Middle frontal gyrus (tissue), 1 donor: ENCODE results near the gene CLDN20.
"Not testable (repeated sequence)": the region's sequence is repeated elsewhere in the genome, so short reads cannot be mapped to it uniquely, and the experiment has no call there.

Source experiments
- DNase-seq: peaks from one replicate; pipeline ENCODE4 v3.0.0-alpha.2; 2015; ENCODE audit warnings: low spot score; ENCODE audit errors: extremely low spot score

The CLDN20 gene, protein sequence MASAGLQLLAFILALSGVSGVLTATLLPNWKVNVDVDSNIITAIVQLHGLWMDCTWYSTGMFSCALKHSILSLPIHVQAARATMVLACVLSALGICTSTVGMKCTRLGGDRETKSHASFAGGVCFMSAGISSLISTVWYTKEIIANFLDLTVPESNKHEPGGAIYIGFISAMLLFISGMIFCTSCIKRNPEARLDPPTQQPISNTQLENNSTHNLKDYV

DNA sequence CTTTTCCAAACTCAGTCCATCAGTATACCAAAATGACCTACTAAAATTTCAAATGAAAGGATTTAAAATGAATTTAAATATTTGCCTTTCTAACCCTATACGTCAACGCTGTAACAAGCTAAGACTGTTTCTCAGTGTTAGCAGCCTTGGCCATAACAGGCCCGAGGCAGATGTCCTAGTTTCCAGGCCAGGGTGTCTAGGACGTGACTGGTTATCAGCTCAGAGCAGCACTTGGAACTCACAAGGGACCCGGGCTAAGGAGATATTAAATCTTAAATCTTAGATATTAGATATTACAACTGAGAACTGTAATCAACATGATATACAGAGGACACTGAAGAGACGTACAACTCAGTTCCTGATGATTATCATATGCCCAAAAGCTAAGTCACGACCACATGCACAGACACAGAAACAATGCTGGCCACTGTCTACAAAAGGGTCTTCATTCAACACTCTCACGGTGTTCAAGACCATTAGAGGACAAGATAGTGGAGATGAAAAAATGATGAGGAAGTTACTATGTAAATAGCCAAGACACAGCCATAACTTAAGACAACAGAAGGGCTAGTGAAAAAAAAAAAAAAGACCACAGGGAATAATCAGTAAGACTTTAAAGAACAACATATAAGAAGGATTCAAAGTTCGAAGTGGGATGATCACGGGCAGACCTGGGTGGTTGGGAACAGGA, at the start of gene CLDN20:
Gene CLDN20, plus strand, starts transcription at position 641 of the 691 bp plus-strand sequence. CDS start 11,707 bp downstream, outside the sequence.
- DNase-seq = no peak

DNA sequence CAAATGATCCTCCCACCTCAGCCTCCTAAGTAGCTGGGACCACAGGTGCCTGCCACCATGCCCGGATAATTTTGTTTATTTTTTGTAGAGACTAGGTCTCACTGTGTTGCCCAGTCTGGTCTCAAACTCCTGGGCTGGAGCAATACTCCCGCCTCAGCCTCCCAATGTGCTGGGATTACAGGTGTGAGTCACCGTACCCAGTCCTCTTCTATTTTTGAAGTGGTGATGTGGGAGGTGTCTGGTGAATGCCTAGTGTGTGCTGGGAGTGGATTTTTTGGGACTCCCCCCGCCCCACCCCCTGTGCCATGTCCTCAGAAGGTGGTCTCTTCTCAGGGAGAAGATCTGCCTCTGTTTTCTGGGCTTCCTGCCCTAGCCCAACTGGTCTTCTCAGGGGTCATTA, 47.9 kb upstream of the CLDN20 start:
- DNase-seq = no peak

DNA sequence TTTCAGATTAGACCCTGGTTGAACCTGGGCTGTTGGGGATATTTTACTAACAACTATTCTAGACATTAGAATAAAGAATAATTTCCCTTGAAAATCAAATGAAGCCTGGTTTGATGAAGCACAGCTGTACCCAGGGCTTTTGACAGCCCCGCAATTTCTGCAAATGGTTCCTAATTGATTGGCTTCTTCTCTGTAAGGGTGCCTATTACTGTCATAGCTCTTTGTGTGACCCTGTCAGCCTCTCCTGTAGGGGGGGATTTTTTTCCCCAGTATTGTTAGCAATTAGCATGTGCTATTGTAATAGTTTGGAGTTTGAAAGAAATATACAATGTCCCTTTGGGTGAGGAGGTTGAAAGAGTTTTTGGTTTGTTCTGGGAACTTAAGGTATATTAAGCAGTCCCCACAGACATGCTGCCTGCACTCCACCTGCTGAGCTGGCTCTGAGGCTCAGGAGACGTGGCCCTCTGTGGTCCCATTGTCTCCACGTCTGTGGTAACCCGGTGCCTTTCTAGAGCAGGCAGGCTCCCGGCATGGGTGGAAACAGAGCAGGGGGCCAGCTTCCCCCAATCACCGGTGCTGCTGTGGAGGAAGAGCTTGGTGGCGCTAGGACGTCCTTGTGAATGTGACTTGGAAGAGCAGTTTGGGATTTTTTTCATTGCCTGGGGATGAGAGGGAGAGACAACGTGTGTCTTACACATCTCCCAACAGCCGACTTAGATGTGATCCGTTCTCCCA, 47.3 kb upstream of the CLDN20 start:
- DNase-seq = no peak

DNA sequence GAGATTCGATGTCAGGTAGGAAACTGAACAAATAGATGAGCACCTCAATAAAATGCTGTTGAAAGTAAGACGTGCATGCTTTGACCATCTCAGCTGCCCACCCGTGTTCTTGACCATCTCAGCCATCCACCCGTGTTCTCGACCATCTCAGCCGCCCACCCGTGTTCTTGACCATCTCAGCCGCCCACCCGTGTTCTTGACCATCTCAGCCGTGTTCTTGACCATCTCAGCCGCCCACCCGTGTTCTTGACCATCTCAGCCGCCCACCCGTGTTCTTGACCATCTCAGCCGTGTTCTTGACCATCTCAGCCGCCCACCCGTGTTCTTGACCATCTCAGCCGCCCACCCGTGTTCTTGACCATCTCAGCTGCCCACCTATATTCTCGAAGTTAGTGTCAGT, 45.1 kb upstream of the CLDN20 start:
- DNase-seq = not testable (repeated sequence)

DNA sequence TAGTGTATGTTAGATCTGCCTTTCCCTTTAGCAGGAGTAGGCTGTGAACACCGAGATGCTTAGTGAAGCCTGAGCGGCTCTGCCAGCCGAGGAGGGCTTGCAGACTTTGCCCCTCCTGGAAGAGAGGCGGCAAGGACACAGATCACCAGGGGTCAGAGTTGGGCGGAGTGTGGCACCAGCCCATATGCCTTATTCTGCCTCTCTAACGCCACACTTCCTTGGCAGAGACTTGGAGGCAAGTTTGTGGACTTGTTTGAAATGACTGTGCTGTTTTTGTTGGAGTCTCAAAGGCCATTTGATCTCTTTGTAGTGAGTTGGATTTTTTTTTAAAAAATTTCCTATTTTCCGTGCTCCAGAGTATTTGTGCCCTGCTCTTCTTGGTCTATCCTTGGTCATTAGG, 44.5 kb upstream of the CLDN20 start:
- DNase-seq = no peak

DNA sequence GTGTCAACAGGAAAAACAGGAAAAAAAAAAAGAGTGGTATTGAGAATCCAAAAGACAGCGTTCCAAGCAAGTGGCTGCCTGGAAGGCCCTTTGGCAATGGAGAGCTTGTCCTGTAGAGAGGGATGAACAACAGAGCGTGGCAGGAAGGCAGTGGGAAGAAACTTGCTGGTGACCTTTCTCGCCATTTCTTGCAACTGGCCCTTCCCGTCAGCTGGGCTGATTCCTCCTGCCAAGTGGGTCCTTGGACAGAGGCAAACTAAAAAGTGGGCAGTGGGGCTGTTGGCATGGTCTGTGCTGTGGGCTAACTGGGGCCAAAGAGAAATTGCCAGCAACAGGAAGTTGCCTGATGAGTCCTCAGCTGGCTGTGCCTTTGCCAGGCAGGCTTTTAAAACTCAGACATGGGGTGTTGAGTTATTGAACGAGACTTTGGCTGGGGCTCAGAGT, 43.9 kb upstream of the CLDN20 start:
- DNase-seq = no peak

DNA sequence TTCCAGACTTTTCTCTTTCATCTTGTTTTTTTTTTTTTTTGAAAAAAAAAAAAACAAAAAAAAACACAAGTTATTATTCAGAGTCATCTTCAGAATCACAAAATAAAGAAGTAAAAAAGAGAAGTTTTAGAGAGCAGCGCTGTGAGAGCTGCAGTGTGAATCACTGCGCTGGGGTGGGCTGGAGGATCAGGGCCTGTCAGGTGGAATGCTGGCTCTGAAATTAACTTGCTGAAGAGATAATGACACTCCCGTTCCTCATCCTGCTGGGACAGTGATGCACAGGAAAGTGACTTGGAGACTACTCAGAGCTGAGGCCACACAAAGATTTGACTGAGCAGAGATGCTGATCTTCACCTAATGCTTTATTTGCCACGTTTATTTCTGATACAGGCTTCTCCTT, 42.7 kb upstream of the CLDN20 start:
- no peak for DNase-seq

DNA sequence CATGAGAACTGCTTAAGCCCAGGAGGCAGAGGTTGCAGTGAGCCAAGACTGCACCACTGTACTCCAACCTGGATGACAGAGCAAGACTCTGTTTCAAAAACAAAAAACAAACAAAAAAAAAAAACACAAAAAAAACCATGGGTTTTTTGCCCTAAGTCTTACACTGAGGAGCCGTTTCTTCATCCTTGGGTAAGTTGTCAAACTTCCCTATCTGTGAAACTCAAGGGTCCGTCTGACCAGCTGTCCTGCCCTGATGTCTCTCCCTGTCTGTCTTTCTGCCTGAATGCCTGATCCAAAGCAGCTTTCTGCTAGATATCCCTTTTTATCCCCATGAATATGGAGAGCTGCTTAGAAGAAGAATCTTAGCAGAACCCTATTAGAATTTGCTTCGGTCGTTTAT, 41.3 kb upstream of the CLDN20 start:
- DNase-seq = no peak

DNA sequence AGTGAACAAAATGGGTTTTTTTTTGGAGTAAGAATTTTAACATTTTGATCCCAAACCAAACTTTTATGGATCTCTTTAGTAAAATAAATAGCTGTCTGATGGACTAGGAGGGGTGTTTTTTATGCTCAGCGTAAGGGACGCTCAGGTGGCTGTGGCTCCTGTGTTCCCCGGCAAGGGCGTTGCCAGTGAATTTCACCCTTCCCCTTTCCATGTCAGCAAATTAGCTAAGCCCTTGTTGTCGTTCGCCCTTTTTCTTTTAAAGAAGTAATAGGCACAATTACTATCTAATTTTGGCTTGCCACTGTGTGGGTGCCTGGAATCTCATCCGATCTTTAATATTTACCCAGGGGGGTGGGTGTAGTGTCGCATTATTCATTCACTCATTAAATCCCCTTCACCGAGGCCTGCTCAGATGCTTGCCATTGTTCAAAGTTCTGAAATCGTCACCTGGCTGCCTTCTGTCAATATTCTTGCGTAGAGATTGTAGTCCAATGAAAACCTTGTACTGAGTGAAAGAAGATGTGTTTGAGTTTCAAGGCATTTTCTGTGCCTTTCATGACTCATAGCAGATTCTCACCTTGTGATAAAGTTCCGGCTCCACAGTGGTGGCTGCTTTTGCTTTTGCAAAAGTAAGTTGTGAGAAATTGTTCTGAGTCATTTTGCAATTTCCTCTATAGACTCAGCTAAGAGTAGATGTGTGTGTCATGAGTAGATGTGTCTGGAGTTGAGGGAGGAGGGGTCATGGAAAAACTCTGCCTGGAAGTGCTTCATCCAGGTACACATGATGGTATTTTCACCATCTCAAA, 40.0 kb upstream of the CLDN20 start:
- no peak for DNase-seq

DNA sequence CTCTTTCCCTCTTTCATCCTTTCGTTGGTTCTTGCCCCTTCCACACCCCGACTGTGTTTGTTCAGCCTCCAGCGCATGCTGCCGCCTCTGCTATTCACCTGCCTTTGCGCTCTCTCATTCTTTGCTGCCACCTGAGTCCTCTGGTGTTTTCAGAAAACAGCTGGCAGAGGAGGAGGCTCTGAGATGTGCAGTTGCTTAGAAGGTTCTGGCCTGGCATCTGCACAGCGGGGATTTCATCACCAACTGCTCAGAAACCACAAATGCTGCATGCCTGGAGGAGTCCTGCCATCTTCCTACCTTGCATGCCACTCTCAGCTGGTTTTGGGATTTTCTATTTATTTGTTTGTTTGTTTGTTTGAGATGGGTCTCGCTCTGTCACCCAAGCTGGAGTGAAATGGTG, 39.2 kb upstream of the CLDN20 start:
- no peak for DNase-seq

DNA sequence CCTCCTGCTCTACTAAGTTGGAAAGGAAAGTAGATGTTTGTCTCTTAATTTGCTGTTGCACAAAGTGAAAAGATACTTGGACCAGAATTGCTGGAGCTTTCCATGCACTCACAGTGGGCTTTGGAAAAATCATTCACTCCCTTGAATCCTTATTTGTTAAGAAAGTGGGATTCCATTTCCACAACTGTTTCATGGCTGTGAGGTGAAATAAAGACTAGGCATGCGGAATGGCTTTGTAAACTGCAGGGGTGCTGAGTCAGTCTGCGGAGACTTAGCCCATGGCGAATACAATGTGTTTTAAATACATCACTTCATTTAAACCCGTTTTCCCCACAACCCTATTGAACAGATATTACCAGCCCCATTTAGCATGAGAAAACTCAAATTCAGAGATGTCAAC, 36.8 kb upstream of the CLDN20 start:
- DNase-seq = no peak

DNA sequence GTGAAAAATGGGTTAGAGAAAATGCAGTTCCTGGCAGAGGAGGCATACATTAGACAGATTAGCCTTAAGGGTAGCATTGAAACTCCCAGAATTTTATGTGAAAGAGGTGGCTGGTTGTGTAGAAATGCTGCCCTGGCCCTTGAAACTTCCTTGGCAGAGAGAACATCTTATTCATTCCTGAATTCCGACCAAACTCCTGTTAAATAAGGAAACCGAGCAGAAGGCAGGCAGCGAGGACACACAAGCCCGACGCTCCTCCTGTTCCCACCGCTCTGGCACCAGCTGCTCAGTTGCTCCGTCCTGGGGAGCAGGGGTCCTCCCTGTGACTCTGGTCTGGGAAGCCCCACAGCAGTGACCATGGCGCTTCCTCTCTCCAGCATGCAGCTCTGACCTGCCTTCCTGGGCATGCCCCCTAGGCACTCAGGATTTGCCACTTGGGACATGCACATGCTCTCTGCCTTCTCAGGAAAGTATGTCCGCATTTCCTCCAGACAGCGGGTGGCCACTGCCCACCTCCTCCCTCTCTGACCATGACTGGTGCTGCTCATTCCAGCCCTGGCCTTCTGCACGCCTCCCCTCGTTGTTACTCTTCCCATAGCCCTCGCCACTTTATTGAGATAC, 35.2 kb upstream of the CLDN20 start:
- DNase-seq = no peak

DNA sequence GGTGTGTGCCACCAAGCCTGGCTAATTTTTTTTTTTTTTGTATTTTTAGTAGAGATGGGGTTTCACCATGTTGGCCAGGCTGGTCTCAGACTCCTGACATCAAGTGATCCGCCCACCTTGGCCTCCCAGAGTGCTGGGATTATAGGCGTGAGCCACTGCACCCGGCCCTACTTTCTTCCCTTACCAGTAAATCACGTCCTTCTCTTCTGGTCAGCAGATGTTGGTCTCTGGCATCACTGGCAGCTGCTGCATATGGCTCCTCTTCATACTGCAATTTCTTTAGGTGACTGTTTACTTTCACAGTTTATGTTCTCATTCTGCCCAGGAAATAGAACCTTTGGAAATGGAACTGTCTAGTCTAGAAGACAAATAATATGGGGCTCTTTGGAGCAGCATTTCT, 32.8 kb upstream of the CLDN20 start:
- DNase-seq = not testable (repeated sequence)

DNA sequence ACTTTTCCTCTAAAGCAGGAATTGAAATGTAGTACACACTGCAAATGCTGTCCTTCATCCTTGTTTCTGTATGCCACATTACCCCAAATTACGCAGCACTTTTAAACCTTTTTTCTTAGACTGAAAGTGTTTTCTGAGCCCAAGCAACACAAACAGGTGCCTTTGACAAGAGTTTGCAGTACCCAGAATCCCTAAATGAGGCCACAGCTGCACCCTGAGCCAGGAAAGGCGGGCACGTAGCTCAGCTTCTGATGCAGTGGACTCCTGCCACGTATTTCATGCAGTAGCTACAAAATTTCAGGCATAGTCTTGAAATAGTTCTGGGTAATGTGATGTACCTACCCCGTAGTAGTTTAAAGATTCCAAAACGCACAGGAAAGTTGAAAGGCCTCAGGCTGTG, 31.0 kb upstream of the CLDN20 start:
- no peak for DNase-seq

DNA sequence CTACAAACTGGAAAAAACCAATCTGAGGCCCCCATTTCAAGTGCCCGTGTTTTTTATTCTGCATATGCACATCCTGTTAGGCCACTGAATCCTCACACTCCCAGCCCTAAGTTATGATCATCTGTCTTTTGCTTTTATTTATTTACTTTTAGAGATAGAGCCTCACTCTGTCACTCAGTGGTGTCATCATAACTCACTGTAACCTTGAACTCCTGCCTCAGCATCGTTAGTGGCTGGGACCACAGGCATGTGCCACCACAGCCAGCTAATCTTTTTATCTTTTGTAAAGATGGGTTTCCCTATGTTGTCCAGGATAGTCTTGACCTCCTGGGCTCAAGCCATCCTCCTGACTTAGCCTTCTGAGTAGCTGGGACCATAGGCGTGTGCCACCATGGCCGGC, 29.6 kb upstream of the CLDN20 start:
- DNase-seq = no peak

DNA sequence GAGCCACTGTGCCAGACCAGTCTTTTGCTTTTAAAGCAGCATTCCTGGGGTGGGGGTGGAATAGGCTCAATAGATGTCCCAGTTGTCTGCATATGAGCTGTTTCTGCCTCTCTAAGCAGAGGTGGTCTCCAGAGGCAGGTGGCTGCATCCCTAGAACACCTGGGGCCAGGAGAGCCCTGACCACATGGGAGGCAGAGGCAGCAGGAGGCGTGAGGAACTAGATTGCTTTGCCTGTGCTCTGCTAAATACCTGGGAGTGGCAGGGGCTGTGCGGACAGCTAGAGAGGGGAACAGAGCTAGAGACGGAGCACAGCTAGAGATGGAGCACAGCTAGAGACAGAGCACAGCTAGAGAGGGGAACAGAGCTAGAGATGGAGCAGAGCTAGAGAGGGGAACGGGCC, 29.1 kb upstream of the CLDN20 start:
- no peak for DNase-seq

DNA sequence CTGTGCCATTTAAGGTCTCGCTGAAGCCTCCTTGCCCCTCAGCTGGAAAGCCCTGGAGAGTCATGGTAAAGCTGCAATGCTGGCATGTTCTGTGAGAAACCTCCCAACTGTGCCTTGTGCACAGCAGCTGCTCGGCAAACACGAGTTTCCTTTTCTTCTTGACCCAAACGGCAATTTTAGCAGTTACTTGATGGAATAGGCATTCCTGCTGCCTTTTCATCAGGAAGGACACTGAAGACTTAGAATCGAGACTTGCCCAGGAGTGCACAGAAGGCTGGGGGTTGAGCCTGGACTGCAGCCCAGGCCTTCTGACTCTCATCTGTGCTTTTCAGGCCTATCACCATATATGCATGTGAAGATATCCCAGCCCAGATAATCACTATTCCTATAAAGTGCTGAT, 28.7 kb upstream of the CLDN20 start:
- no peak for DNase-seq

DNA sequence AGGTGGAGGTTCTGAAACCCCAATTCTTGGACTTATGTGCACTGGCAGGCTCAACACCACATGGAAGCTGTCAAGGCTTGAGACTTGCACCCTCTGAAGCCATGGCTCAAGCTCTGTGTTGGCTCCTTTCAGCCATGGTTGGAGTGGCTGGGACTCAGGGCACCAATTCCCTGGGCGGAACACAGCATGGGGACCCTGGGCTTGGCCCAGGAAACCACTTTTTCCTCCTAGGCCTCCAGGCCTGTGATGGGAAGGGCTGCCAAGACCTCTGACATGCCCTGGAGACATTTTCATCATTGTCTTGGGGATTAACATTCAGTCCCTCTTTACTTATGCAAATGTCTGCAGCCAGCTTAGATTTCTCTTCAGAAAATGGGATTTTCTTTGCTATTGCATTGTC, 26.2 kb upstream of the CLDN20 start:
- no peak for DNase-seq

DNA sequence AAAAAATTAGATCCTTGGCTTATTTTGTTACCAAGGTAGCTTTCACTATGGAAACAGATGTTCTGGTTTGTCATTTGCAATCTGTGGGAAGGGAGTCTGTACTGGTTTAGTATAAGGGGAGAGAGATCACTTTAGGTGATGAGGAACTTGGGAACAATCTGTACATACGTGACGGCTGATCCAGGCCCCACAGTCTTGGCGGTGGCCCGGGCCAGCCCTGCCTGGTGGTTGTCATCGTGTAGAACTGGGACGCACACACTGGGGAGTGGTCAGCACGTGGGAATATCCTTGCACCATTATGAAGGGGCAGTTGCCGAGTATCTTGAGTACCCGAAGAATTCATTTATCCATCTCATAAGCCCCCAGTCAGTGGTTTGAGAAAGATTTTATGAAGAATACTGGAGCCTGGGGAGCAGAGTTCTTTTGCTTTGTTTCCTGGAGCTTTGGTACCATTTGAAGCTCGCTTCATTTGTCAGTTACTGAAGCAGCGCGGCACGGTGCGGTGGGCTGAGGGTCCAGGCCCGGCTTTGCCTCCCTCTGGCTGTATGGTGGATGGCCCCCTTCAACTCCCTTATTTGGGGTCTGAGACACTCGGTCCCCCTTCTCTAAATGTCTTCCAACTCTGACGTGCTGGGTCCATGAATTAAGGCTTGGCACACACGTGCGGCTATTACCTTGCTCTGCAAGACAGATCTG, 22.8 kb upstream of the CLDN20 start:
- no peak for DNase-seq

DNA sequence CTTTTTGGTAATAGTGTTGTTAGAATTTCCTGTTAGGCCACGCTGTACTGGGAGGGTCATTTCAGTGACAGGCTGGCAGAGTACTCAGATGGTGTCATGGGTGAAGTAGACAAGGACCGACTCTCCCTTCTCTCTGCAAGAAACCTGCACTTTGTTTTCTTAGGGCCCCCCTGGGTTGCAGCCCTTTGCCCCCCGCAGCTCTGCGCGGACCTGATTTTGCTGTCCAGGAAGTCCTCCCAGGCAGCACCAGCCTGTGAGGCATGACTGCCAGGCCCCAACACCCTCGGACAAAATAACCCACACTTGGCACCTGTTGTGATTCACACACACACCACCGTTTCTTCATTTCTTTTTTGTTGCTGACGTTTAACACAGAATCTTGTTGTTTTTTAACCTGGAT, 21.8 kb upstream of the CLDN20 start:
- no peak for DNase-seq

DNA sequence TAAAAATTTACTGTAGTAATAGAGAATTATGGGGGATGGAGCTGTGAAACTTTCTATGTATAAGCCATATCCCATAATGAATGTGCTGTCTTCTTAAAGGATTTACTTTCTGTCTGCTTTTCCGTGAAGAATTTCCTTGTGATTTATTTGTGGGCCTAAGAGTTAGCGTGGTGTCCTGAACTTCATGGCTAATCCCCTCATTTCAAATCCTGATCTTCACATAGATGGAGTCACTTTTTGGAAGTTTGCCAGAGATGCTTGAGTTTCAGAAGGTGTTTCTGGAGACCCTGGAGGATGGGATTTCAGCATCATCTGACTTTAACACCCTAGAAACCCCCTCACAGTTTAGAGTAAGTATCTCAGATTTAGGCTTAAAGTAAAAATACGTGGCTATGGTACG, 19.4 kb upstream of the CLDN20 start:
- no peak for DNase-seq
